ENCODE measurements around the gene KIFC3.
"Not testable (repeated sequence)": the region's sequence is repeated elsewhere in the genome, so short reads cannot be mapped to it uniquely, and the experiment has no call there.

The KIFC3 gene

DNA sequence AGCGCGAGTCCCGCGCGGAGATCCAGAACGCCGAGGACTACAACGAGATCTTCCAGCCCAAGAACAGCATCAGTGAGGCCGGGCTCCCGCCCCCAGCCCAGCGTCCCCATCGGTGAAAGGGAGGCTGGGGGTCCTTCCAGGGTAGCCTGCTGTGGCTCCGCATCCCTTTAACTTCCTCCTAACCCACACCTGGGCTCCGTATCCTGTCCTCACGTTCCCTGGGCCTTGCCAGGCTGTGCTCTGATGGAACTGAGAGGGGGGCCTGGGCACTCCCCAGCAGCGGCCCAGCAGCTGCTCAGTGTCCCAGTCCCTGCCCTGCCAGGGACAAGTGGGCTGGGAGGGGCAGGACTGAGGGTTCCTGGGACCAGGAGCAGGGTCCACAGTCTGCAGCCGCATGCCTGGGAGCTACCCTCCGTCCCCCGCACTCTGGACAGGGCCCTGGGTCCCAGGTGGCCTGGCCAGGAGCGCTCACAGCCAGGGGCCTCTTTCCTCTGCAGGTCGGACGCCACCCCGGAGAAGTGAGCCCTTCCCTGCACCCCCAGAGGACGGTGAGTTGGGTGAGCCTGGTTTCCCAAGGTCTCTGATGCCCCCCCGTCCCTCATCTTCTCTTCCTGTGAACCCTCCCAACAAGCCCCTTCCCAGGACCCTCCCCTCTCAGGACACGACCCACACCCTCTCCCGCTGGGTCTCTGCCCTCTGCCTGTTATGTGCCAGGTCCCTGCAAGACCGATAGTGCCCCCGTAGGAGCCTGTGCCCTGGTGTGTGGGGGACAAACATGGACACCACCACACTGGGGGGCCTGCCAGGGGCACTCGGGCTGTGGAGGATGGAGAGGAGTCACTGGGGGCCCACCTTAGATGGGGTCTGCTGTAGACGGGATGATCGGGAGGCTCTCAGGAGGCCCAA lies 48.6 kb downstream of the KIFC3 start:
- DNase-seq (ENCODE audit: low read depth in 3 of 3): no peak

DNA sequence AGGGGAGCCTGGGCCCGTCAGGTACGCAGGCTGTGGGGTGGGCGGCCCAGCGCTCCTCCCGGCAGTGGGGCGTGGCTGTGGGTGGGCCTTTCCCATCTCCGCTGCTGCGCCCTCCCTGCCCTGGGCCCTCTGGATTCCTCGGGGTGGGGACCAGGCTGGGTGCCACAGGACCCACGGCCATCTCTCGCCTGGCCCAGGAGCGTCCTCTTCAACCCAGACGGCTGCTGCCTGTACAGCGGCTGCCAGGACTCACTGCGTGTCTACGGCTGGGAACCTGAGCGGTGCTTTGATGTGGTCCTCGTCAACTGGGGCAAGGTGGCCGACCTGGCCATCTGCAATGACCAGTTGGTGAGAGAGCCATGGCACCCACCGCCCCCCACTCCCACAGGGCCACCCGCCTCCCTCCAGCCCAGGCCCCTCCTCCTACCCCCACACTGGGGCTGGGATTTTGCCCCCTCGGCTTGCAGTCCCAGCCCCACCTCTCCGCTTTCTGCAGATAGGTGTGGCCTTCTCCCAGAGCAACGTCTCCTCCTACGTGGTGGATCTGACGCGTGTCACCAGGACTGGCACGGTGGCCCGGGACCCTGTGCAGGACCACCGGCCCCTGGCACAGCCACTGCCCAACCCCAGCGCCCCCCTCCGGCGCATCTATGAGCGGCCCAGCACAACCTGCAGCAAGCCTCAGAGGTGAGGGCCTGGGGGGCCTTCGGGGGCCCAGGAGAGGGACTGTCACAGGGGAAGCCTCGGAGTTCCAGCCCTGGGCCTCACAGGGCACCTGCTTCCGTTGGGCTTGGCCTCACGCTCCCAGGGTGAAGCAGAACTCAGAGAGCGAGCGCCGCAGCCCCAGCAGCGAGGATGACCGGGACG lies 49.5 kb downstream of the KIFC3 start:
- DNase-seq (ENCODE audit: low read depth in 3 of 3): no peak

DNA sequence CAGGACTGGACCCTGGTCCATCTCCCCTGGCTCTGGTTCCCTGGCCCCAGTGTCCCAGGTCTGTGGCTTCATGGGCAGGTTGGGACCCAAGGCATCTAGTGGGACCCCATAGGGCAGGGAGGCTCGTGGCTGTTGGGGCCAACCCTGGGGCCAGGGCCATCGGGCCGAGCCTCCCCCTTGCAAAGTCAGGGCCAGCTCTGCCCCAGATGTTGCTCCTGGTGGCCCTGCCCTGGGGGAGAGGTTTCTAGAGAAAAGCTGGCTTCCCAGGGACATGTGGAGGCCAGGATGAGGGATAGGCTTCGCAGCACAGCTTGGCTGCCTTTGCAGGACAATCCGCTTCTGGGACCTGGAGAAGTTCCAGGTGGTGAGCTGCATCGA lies 50.1 kb downstream of the KIFC3 start:
- no peak for DNase-seq (ENCODE audit: low read depth in 3 of 3)

DNA sequence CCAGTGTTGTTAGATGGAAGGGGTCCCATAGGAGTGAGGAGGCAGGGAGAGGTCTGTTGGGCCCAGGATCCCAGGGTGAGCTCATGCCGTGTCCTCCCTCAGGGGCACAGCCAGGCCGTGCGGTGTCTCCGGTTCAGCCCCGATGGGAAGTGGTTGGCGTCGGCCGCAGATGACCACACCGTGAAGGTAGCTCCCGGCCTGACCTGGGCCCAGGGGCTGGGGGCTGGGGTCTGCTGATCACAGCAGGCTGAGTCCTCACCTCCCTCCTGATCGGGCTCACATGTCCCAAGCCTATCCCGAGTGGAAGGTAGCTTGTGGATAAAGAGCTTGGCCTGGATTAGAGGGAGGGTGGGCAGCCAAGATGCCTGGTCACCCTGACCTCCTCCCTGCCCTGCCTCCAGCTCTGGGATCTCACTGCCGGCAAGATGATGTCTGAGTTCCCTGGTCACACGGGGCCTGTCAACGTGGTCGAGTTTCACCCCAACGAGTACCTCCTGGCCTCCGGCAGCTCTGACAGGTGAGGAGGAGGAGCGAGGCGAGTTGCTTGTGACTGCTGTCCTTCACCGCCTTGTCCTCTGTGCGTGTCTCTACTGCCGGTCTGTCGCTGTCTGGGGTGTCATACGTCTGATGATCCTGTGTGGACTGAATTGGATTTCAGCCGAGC lies 50.6 kb downstream of the KIFC3 start:
- no peak for DNase-seq (ENCODE audit: low read depth in 3 of 3)

DNA sequence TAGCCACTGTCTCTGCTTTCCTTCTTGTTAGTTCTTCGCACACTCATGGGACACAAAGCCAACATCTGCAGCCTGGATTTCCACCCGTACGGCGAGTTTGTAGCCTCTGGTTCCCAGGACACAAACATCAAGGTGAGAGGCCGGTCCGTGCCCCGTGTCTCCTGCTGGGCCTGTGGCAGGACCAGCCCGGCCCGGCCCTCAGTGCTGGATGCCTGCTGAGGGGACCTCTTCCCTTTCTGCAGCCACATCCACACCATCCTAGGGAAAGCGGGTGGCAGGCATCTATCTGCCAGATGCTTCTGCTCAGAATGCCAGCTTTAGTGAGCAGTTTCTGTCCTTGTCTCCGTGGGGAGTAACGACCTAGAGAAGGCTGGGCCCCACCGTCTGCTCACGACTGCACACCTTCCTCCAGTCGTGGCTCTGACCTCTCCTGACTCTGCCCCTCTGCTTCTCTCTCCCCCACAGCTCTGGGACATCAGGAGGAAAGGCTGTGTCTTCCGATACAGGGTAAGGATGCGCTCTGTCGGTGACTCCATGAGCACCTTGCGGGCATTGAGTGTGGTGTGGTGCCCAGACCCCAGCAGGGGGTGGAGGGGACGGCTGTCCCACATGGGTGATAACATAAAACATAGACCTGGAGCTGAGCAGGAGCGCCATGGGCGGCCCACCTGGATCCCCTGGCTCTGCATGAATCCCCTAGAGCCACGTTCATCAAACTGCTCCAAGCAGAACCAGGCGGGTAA lies 51.3 kb downstream of the KIFC3 start:
- no peak for DNase-seq (ENCODE audit: low read depth in 3 of 3)

DNA sequence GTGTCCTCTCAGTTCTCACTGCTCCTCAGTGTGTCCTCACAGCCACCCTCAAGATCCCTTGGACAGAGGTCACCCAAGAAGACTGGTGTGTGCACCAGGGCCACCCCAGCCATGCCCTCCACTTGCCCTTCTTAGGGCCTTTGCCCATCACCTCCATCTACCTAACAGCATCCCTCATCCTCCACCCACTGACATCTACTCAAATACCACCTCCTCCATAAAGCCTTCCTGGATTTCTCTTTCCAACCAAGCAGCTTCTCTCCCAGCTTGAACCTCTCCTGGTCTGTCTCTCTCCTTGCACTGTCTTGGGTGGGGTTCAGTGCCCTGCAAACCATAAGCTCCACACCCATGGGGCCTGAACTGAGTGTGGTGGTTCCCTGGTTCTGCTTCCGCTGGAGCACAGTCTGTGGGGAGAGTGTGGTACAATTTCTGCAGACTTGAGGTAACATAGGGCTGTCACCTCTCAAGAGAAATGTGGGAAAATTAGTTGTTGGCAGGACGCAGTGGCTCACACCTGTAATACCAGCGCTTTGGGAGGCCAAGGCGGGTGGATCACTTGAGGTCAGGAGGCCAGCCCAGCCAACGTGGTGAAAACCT lies 52.3 kb downstream of the KIFC3 start:
- DNase-seq (ENCODE audit: low read depth in 3 of 3): no peak

DNA sequence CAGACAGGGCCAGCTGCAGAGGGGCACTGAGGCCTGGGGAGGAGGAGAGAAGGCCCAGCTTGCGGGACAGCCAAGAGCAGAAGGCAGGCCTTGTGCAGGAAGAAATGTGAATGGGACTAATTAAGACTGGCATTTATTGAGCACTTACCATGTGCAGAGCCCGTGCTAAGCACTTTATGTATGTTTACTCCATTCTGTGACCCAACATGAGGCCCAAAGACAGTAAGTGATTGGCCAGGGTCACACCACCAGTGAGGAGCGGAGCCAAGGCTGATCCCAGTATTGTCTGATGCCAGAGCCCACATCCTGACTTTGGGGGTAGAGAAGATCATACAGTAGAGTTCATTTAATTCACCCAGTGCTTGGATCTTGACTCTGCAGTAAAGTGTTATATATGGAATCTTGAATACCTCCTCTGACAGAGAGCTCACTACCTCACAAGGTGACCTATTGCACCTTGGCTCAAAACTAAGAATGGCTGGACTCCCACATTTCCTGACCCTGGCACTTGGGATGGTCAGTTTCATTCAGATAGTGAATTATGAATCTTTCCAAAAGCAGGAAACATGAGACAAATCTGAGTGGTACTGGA lies 53.1 kb downstream of the KIFC3 start:
- DNase-seq (ENCODE audit: low read depth in 3 of 3): no peak

DNA sequence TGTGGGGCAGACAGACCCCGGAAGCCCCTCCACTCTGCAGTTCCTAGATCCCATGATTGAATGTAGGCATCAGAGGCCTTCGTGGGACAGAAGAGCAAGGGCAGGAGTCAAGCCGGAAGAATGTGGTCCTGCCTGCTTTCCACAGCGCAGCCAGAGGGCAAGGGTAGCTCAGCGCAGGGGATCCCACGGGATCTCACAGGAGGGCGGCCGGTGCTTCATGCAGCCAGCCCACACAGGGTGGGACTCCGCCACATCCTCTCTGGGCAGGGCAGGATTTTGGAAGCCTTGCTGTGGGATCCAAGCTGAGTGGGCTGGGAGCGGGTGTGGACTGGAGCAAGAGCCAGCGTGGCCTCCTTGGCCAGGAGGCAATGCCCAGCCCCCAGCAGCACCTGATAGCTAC lies 53.7 kb downstream of the KIFC3 start:
- DNase-seq (ENCODE audit: low read depth in 3 of 3): no peak

DNA sequence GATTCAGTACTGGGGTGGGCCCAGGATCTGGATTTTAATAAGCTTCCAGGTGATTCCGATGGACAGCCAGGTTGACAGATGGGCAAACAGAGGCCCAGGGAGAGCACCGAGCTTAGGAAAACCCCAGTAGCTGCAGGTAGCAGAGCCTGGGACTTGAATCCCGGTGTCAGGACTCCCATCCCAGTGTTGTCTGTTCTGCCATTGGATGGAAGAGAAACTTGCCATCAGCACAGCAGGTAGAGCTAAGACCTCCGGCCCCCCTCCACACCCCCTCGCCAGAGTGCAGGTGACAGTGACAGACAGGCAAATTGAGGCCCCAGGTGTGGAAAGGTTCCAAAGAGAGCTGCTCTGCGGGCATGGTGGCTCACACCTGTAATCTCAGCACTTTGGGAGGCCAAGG lies 54.3 kb downstream of the KIFC3 start:
- no peak for DNase-seq (ENCODE audit: low read depth in 3 of 3)

DNA sequence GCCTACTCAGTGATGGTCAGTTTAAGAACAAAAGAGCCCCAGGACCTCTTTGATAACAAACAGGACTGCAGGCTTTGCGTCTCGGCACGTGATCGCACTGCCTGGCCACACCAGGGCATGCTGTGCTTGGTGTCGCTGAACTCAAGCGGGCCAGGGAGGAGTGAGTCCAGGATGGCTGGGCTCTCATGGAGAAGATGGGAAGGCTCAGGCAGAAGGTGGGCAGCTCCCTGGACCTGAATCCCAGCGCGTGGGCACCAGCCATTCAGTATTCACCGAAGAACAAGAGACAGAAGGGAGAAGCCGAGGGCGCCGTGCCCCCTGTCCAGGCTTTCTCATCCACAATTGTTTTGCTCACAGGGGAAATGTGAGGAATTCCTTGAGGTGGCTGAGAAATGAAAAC lies 54.8 kb downstream of the KIFC3 start:
- DNase-seq (ENCODE audit: low read depth in 3 of 3): no peak

DNA sequence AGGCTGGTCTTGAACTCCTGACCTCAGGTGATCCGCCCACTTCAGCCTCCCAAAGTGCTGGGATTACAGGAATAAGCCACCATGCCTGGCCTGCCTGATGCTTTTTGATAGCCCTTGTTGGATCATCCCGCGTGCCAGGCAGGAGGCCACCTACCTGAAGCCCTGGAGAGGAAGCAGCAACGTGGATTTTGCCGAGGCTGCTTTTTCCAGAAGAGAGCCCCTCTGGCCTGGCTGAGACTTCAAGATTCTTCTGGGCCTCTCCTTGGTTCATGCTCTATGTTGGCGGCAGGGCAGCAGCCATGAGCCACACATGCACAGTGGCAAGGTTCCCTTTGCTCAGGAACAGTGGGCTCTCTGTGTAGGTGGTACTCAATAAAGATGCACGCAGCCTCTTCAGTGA lies 55.2 kb downstream of the KIFC3 start:
- no peak for DNase-seq (ENCODE audit: low read depth in 3 of 3)

DNA sequence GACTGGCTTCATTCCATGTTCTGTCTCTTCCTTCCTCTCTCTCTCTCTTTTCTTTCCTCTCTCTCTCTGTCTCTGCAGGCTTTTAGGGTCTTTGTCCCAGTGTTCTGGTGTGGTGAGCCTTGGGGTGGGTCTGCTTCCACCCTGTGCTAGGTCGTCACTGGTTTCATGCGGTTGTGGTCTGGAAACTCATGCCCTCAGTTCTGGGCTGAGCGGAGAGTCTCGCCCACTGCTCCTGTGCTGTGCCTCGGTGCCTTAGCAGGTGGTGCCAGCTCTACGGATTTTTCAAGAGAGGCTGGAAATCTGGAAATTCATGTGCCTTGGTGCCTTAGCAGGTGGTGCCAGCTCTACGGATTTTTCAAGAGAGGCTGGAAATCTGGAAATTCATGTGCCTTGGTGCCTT lies 56.0 kb downstream of the KIFC3 start:
- DNase-seq (ENCODE audit: low read depth in 3 of 3): not testable (repeated sequence)

DNA sequence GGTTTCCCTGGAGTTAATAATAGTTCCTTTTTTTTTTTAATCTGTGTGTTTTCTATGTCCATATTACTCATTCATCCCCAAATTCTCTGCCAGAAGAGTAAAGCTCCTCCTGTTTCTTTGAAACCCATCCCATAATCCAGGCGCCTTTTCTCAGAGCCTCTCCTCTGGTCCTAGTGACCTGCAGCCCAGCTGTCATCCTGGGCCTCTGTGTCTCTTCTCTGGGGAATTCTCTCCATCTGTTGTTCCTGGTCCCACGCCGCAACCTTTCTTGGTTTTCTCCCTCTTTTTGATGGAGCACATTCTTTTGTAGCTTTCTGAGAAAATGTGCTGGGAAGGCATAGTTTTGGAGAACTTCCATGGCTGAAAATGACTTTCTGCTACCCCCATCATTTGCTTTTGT lies 56.5 kb downstream of the KIFC3 start:
- no peak for DNase-seq (ENCODE audit: low read depth in 3 of 3)

DNA sequence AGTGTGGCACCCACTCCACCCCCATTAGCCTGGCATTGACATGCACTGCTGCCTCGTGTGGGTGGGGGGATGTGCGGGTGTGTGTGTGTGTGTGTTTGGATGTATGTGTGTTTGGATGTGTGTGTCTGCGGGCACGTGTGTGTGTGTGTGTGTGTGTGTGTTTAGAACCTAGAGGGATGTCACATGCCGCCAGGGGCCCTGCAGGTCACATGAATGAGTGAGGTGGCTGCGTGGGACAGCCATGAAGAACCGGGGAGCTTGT lies 57.7 kb downstream of the KIFC3 start:
- no peak for DNase-seq (ENCODE audit: low read depth in 3 of 3)

DNA sequence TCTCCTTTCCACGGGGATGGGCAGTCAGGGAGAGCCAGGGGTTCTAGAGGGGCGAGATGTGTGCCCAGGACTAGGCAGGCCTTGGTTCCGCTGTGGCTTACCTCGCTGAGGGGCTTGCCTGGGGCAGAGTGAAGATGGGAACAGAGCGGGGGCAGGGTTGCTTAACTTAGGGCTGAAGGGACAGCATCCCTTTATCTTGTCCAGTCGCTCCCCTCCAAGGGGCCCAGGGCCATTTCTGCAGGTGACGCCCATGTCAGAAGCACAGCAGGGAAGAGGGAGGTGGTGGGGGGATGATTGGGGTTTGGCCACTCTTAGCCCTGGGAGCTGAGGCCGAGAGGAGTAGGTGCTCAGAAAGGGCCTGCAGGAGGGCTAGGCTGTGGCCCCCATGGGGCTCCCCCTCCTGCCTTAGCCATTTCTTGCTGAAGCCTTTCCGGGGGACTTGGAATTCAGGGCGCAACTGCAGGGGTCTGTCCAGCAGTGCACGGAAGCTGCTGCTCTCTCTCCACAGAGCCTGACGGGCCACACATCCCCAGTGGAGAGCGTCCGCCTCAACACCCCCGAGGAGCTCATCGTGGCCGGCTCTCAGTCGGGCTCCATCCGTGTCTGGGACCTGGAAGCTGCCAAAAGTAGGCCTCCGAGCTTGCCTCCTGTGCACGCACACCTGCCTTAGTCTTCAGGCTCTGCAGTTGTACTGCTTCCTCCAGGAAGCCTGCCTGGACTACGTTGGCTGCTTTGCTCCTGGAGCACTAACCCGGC lies 58.2 kb downstream of the KIFC3 start:
- no peak for DNase-seq (ENCODE audit: low read depth in 3 of 3)

DNA sequence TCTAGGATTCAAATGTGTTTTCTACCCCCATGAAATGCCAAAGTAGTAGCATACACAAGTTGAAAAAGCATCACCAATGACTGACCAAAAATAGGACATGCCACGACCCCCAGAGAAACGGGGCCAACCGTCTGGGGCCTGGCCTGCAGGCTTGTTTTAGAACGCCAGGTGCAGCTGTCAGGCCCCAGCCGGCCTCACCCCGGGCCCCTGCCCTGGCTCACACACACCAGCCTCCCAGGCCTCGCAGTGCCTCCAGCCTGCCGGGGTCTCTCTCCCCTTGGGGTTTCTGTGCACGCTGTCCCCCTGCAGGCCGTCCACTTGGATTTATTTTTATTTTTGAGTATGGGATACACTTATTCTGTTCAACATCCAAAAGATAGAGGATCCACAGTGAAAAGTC lies 58.8 kb downstream of the KIFC3 start:
- DNase-seq (ENCODE audit: low read depth in 3 of 3): no peak

DNA sequence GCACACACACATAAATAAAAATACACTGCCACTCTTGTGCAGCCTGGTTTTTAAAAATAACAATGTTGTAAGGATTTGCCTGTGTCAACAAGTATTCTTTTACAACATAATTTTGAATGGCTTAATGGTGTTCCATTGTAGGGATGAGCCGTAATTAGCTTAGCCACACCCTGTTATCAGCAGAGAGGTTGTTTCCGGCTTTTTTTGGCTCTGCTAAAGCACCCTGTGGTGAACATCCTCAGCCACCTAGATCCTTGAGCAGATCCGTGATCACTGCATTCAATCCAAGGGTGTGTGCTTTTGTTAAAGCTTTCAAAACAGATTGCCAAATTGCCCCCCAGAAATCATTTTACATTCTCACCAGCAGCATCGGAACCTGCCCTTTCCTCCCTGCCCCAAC lies 59.7 kb downstream of the KIFC3 start:
- DNase-seq (ENCODE audit: low read depth in 3 of 3): no peak

DNA sequence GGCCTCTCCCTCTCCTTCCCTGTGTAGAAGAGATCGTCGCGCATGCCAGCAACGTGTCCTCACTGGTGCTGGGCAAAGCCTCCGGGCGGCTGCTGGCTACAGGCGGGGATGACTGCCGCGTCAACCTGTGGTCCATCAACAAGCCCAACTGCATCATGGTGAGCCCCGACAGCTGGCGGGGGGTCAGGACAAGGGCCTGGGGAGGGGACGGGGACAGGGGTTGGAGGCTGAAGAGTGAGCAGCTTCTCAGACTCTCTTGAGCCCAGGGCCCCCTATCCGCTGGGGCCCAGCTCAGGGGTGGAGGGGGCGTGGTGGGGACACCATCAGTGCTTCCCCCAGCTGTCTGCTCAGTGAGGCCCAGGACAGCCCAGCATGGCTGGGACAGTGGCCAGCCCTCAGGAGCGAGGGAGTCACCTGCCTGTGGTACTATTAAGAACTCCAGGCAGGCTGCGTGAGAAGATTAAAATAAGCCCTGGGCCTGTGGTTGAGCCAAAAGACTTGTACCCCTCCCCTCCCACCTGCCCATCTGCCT lies 60.6 kb downstream of the KIFC3 start:
- DNase-seq (ENCODE audit: low read depth in 3 of 3): no peak

DNA sequence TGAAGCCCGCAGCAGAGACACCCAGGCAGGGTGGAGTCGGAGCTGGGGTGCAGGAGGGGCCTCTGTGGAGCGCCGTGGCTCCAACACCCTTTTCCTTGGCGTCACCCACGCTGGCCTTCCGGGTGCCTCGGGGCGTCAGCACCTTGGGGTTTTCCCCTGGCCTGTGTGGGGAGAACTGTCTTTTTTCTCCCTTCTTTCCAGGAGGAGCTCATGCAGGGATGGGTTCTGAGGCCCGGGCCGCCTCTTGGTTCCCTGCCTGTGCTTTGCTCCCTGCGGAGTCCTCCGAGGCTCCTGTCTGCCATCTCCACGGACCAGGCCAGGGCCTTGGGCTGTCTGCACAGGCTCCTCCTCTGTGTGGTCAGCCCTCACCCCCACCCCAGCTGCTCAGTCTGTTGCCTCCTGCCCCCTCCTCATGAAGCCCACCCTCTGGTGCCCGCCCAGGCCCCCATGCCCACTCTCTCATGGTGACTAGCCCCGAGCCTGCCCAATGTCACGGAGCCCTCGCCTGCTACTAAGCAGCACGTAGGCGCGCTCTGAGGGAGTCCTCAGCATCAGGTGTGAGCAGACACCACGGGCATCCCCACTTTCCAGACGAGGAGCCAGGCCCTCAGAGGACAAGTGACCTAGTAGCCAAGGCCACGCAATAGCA lies 61.7 kb downstream of the KIFC3 start:
- DNase-seq (ENCODE audit: low read depth in 3 of 3): no peak

Measured in stimulated activated CD4-positive, alpha-beta T cell treated with anti-CD3 and anti-CD28 coated beads, TNF-alpha, amount 100 ng/mL, for 48 hours (primary cell).